NCI-H82 (cell line): ENCODE data around the gene SVEP1.
"Not testable (repeated sequence)": the region's sequence is repeated elsewhere in the genome, so short reads cannot be mapped to it uniquely, and the experiment has no call there.

Experiments used
- DNase-seq: peaks from one replicate; lab custom pipeline; 2025; lab: John Stamatoyannopoulos, UW

Gene SVEP1

DNA sequence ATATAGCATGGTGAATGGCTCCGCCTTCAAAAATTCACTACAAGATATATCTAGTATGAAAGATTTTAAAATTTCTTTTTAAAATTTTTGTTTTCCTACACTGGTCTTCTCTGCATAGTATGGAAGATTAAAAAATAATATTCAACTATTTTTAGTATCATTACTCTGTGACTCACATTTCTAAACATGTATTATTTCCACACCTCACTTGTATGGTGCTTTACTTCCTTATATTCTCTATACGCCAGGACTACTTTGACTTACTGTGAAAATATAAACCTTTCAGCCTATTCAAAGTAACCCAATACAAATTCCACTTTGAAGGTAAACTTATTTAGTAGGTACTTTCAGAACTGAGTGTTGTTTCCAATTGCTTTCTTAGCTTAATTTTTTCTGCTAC lies 215.1 kb downstream of the SVEP1 start:
- DNase-seq = no peak

DNA sequence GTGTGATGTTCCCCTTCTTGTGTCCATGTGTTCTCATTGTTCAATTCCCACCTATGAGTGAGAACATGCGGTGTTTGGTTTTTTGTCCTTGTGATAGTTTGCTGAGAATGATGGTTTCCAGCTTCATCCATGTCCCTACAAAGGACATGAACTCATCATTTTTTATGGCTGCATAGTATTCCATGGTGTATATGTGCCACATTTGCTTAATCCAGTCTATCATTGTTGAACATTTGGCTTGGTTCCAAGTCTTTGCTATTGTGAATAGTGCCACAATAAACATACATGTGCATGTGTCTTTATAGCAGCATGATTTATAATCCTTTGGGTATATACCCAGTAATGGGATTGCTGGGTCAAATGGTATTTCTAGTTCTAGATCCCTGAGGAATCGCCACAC lies 220.5 kb downstream of the SVEP1 start:
- not testable (repeated sequence) for DNase-seq

DNA sequence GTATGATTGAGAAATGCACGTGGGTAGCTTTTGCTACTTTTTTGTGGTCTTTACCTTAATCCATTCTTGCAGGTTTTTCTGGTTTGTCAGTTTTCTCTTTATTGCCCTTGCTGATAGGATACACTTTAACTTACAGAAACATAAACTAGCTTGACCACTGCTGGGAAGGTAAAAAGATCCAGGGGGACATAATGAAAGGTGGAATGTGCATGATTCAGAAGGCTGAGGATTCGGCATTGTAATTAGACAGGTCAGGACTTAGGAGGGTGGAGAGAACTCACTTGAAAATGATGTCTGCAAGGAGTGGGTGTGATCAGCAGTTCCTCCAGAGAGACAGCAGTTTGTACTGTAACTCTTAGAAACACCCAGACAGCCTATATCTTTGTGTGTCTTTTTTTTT lies 222.0 kb downstream of the SVEP1 start:
- DNase-seq = no peak

DNA sequence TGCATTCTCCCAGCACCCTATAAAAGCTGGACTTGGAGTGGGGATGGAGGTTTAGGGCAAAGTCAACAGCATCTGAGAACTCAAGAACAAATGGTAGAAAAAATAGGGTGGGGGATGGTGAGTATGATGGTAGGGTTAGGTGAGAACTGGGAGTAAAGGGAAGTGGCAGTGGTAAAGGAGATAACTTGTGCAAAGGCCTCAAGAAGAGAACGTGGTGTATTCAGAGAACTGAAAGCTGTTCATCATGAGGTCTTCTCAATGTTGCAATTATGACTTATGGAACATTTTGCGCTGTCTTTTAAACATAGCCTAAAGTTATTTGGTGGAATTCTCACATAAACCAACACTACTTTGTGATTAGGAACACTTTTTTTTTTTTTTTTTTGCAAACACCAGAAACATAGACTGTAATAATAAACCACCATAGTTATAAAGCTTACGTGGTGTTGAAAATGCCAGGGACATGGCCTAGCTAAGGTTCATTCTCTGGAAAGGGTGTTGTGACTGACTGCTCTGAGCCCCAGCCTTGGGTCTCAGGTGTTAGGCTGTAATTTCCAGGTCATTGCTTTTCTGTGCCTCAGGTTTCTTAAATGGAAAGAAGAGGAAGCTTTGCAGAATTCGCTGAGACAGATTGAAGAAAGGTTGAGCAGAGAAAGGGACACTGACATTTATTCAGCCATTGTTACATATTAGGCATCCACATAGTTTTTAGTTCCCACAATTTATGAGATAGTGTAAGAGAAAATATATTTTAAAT lies 222.7 kb downstream of the SVEP1 start:
- no peak for DNase-seq

DNA sequence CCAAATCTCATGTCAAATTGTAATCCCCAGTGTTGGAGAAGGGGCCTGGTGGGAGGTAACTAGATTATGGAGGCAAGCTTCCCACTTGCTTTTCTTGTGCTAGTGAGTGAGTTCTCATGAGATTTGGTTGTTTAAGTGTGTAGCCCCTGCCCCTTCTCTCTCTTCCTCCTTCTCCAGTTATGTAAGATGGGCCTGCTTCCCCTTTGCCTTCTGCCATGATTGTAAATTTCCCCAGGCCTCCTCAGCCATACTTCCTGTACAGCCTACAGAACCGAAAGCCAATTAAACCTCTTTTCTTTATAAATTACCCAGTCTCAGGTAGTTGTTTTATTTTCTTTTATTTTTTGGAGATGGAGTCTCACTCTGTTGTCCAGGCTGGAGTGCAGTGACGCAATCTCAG lies 223.6 kb downstream of the SVEP1 start:
- DNase-seq = no peak

DNA sequence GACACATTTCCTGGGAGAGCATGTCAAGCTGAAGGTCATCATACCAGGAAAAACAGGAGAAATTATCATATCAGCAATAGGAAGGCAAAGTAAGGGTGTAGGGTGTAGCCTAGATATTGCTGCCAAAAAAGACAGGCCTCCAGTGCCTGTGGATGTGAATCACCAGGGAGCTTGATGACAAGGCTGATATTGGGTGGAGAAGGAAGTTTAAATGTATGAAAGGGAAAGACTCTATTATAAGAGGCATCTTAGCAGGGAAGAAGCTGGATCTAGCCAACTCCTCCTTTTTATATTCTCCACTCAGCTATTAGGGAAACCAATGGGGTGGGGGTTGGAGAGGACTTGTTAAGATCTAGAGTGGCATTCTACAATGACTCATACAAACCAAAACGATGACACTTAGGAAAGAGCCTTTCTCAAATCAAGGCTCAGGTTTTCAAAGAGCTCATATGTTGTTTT lies 228.5 kb downstream of the SVEP1 start:
- no peak for DNase-seq

DNA sequence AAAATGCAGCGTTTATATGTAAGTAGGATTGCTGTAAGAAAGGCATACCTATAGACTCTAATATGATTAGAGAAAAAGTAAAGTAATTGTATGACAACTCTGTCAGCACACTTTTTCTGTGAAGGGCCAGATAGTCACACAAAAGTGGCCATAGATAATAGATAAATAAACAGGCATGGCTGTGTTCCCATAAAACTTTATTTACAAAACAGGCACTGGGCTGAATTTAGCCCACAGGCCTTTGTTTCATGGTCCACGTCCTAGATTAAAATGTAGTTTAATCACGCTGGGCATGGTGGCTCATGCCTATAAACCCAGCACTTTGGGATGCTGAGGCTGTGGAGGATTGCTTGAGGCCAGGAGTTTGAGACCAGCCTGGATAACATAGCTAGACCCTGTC lies 233.2 kb downstream of the SVEP1 start:
- DNase-seq = no peak

DNA sequence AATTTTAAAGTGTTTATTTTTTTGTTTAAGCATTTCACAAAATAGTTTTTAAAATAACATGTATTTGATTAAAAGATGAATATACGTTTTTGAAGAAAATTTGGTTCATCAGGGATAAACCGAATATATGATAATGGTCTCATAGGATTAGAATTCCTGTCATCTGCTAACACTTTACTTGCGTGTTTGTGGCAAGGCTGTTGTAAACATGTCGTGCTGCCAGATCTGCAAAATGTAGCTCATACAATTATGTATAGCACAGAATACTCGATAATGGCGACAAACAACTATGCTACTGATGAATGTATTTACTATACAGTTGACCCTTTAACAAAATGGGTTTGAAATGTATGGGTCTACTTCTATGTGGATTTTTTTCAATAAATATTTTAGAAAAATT lies 234.7 kb downstream of the SVEP1 start:
- DNase-seq = no peak

DNA sequence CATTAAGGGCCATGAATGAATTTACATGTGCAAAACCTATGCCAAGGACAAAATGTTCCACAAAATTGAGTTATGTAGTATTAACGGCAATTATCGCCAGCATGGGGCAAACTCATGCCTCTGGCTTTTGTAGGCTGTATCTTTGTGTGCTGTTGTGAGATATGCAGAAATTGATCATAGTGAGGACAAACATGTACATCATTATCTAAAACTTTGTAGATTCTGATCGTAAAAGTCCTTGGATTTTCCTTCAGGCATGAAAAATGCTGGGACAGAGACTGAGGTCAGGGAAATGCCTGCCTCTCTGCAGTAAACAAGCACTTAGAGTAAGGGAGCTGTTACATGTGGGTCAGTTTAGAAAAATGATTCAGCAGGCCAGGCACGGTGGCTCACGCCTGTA lies 236.0 kb downstream of the SVEP1 start:
- DNase-seq = no peak

DNA sequence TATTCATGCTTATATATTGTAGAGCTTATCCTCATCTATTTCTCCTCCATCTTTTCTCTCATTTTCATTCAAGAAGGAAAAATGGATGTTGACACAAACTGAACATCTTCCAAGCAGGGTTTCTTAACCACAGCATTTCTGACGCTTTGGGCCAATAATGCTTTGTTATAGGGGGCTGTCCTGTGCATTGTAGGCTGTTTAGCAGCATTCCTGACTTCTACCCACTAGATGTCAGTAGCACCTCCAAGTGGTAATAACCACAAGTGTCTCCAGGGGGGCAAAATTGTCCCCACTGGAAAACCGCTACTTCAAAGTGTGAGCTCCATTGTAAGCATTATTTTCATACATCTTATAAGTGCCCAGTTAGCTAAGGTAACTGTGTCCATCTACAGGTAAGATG lies 239.2 kb downstream of the SVEP1 start:
- peak; percentile 27 for DNase-seq

DNA sequence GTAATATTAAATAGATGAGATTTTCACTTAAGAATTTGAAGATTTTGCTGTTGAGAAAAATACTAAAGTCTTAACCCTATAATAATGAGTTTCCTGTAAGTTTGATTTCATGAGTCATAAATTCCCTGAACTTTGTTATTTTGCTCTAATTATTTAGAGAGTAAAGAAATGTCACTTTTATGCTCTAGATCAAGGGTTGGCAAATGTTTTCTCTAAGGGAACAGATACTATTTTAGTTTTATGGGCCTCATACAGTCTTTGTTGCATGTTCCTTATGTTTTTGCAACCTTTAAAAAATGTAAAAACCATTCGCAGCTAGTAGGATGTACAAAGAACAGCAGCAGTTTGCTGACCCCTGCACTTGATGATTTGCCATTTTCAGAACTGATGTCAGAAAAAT lies 241.4 kb downstream of the SVEP1 start:
- no peak for DNase-seq

DNA sequence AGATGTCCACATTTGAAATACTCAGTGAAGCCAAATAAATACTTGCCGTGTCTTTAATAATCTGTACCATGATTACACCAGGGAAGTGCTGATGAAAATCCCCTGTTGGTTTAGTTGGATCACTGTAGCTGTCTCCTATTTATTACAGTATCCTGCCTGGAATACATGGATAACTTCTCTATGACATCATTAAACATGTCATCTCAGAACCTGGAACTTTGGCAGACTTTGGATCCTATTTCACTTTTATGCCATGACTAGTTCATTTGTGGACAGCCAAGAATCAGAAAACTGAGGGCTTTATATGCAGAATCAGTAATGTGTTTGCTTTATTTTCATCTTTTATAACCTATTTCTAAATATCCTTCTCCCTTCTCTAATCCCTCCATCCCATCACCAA lies 241.8 kb downstream of the SVEP1 start, which contains the start of gene TXNDC8:
TXNDC8 (minus strand) TSS at position 137 of the 400 bp plus-strand sequence.
- DNase-seq = no peak

DNA sequence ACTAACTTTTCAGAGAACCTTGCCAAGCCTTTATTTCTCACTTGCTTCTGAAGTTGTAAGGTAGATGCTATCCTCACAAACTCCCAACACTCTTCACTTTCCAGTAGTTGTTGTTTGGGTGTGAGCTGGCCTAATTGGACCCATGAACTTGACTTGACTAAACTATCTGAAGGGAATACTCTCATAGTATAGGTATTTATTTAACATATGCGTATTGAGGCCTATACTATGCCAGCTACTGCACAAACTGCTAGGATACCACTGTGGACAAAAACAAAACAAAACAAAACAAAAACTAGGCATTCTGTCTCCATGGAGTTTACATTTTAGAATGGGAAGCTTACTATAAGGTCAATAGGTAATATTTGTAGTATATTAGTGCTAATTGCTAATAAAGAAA lies 243.2 kb downstream of the SVEP1 start:
- no peak for DNase-seq

DNA sequence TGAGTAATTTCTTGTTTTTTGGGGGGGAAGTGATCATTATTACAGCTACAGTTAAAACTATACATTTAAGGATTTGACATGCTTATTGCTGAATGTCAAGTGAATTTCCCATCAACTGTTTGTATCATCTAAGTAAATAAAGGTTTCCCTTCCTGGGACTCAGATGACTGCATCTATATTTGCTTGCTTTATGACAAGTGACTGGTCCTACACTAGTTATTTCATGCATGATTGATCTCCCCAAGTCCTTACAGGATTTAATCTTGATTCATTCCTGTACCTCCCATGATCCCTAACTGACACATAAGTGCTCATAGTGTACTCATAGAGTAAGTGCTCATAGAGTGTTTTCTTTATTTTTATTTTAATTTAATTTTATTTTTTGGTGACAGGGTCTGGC lies 244.7 kb downstream of the SVEP1 start:
- peak; percentile 16 for DNase-seq

DNA sequence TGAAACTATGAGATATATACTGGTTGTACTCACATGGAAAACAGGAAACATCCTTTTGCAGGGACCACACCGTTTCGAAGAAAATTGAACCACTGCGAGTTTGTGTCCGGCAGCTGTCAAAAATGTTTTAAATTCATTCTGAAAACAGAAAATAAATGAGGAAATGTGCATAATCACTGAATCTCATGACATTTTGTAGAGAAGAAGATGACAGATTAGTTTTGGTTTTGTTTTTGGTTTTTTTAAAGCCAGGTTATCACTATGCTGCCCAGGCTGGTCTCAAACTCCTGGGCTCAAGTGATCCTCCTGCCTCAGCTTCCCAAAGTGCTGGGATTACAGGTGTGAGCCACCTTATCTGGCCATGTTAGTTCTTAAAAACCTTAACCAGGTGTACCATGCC lies 245.4 kb downstream of the SVEP1 start:
- DNase-seq = no peak

DNA sequence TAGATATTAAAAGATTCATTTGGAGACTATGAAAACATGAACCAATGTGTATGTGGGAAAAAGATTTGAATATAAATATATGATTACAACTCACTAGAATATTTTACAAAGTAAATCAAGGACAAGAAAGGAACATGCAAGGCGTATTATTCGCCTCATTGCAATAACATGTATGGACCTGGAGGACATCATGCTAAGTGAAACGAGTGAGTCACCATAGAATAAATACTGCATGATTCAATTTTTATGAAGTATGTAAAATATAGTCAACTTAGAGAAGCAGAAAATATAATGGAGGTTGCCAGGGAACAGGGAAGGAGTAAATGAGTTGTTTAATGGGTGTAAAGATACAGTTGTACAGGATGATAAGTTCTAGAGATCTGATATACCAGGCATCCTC lies 246.8 kb downstream of the SVEP1 start:
- DNase-seq = no peak

DNA sequence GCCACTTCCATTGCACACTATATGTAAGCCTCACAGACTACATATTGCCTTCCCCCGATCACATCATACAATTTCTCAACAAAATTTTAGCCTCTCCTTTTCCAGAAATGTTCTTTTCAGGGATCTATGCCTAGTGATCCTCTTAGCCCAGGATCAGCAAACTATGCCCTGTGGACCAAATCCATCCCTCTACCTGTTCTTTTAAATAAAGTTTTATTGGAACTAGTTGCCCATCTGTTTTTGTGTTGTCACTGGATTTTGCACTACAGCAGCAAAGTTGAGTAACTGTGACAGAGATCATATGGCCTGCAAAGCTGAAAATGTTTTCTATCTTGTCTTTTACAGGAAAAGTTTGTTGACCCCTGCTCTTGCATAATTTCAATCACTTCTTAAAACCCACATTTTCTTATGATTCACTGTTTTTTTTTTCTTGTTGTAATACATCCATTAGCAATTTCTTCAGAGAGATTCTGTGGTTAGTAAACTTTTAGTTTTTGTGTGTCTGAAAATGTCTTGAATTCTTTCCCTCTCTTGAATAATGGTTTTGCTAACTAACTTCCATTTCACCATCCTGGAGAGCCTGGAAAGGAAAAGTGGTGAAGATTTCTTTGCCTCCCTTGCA lies 248.9 kb downstream of the SVEP1 start:
- DNase-seq = no peak

DNA sequence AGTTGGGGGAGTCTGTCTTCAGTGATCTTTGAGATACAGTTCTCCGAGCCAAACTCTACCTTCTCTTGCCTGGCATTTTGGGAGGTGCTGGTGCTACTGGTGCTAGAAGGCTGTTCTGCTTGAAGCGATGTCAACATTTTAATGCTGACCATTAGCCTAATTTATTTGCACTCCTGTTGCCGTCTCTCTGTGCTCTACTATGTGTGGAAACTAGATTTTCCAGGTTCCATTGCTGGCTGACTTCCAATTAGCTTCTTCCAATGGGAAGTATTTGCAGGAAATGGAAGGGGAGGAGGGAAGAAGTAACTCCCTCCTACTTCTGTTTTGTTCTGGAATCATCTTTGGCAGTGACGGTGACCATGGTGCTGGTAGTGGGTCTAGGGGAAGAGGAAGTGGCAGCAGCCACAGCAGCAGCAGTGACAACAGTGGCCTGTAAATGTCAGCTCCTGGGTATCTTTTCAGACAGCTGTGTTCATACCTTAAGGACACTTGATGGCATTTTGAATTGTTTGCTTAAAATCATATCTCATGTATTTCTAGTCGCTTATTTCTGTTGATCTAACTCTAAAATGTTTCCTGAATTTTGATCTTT lies 249.8 kb downstream of the SVEP1 start:
- DNase-seq = no peak

DNA sequence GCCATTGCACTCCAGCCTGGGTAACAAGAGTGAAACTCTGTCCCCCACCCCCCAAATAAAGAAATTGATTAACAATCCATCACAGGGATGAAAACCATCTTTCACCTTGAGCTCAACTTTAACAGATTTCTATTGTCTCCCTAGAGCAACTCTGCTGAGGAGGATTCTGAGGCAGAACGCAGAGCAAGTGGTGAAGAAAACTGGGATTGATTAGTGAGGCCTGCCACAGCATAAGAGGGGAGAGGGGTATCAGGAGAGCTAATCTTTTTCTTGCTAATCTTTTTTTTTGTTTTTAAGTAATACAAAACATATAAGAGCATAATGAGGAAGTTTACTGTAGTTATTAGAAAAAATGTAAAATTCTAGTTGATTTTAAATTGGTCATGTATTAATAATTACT lies 250.8 kb downstream of the SVEP1 start:
- no peak for DNase-seq

DNA sequence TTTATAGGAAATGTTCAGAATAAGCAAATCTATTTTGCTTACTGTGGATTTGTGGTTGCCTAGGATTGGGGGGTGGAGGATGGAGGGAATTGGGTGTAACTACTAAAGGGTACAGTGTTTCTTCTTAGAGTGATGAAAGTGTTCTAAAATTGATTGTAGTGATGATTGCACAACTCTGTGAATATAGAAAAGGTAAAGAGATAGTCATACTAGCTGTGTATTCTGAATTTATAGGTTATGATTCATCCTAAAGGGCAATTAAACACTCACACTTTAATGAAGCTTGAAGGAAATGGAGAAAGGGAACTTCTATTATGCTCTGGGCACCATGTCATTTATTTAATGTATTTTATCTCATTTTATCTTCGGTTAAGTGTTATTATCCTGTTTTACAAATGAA lies 251.8 kb downstream of the SVEP1 start:
- DNase-seq = no peak

DNA sequence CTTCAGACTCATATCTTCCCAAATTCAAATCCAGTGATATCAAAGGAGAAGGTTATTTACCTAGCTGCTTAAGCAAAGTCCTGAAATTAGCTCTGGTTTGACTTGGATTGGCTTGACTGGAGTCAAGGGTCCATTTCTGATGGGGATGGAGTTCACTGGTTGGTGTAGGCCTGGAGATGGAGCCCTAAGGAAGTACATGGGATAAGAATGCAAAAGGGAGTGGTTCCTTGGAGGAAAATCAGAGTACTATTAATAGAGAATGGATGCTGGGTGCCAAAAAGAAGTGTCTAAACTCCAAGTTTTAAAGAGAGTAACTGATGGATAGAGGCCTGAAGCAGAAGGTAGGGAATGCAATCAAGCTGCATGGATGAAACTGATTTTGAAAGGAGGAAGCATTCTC lies 255.7 kb downstream of the SVEP1 start:
- DNase-seq = no peak

DNA sequence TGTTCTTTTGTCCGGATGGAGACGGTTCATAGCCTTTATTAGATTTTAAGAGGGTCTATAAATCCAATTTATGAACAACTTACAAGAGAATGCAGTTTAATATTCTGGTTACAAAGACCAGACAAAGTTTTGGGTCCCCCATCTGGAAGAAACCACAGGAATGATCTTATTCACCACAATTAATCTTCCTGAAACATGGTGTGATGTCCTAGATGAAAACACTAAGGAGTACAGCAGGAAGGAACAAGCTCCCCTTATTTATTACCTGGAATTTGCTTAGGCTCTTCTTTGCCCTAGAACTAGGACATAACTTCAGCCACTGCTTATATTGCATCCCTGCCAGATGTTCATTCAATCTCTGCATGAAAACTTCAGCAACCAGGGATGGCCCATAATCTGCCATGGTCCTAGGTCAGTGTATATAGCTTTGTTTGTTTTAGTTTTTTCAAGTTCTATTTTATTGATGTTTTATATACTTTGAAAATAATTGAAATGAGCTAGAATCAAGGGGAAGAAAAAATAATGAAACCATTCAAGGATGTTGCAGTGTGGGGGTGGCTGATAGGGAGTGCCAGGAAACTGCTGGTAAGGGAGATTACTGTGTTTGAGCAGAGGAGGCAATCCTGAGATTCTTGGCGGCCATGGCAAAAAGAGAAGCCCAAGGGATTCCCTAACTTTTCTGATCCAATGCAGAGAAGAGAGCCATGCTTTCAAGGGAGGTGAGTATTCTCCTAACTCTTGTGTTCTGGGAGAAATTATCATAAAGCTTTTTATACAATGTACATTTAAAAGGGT lies 258.7 kb downstream of the SVEP1 start:
- no peak for DNase-seq
